ENCODE data around the gene KLC4. TPM values are rescaled to one million over a fixed set of nuclear protein-coding genes. Genes with fewer than 3 reads are reported as not detected.

KLC4 gene
- total and polyA plus RNA-seq, 9 of the 15 experiments (the other 6 are each of a cell fraction or from before 2014, with no cell fraction given), result 1.7 to 16.2 (median 7.7) TPM

GRCh38 chr6:43053545-43054205, 5.8 kb upstream of the KLC4 start, which contains the start of gene CUL7 (continued):
- peak; percentile 89; the same call in 1 of the 2 replicates for TF ChIP-seq ARID3B (CRISPR knock-in tag; IDR thresholded peaks at IDR 0.05; ENCODE audit: borderline replicate concordance)
- TF ChIP-seq NKRF (IDR thresholded peaks at IDR 0.05; ENCODE audit: borderline replicate concordance), result peak; percentile 78
- TF ChIP-seq TEAD4 (IDR thresholded peaks at IDR 0.05; ENCODE audit: low read length), result peak; percentile 31; the same call in 1 of the 2 replicates
- no peak for TF ChIP-seq TEAD4 (CRISPR knock-in tag; IDR thresholded peaks at IDR 0.05; ENCODE audit: borderline replicate concordance)
- no peak for TF ChIP-seq KDM1A (IDR thresholded peaks at IDR 0.05)
- no peak for TF ChIP-seq SRSF1 (IDR thresholded peaks at IDR 0.05; ENCODE audit: low read depth, low read length)
- TF ChIP-seq SLC30A9 (CRISPR knock-in tag; IDR thresholded peaks at IDR 0.05), result no peak
- peak; percentile 87 for TF ChIP-seq RNF219 (CRISPR knock-in tag; IDR thresholded peaks at IDR 0.05)
- TF ChIP-seq PTRF (tag; IDR thresholded peaks at IDR 0.05), result no peak
- TF ChIP-seq KDM5B (IDR thresholded peaks at IDR 0.05; ENCODE audit: insufficient replicate concordance, low read depth, low read length), result peak; percentile 88
- TF ChIP-seq ZNF76 (CRISPR knock-in tag; IDR thresholded peaks at IDR 0.05; ENCODE audit: borderline replicate concordance), result 0 out of 2 replicates have a peak, but pooled peaks have one; percentile 54
- TF ChIP-seq MNT (conservative IDR thresholded peaks at IDR 0.05), result peak; percentile 67 to 84
- TF ChIP-seq DNMT1 (IDR thresholded peaks at IDR 0.05), result 0 out of 2 replicates have a peak, but pooled peaks have one; percentile 1
- no peak for TF ChIP-seq ZNF277 (CRISPR knock-in tag; IDR thresholded peaks at IDR 0.05; ENCODE audit: borderline replicate concordance)
